Tibial nerve (tissue), 3 donors: Measurements from ENCODE around the gene TUBGCP6.

Experiments used
- POLR2A ChIP-seq, 2 donors: fragments of 450-650 bp; IDR thresholded peaks; one replicate each; pipeline ENCODE4 v1.6.1; 2017; ENCODE audit warnings: antibody characterized with exemption in 2 of 2, mild to moderate bottlenecking in 2 of 2, moderate library complexity in 2 of 2
- TF ChIP-seq, protein P1 (sequence below), 5 experiments: fragments of 200-600 bp in 3 of 5; fragments of 450-650 bp in 2 of 5; sonication (generic) in 3 of 5; IDR thresholded peaks; one replicate each; pipeline ENCODE4 v1.5.1; 2016 to 2019; ENCODE audit warnings: antibody characterized with exemption in 5 of 5, mild to moderate bottlenecking in 3 of 5, moderate library complexity in 2 of 5

DNA sequence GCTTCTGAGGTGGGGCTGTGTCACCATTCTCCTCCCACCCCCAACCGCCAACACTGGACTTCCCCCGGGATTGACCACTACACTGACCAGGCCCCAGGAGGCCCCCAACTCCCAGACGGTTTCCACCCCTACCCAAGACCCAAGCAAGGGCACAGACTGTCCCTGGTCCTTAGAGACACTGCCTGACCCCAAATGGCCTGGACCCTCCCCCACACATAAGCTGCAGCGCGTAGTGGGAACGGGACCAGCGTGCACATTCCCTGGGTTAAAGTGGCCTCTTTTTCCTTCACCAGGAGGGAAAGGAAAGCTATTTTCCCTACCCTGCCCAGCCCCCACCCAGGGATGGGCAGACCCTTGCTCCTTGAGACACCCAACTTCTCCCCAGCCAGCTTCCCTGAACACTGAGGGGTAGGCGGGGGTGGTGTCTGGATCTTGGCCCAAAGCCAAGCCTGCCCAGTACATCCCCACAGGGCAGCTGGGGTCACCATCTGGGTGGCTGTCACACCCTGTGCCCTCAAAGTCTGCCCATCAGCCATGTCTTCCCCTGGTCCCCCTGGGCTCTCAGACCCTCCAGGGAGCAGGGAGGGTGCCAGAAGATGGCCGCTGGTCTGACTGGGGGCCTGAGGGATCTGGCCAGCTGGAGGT lies 18.3 kb upstream of the TUBGCP6 start:
- TF ChIP-seq, protein P1, sequence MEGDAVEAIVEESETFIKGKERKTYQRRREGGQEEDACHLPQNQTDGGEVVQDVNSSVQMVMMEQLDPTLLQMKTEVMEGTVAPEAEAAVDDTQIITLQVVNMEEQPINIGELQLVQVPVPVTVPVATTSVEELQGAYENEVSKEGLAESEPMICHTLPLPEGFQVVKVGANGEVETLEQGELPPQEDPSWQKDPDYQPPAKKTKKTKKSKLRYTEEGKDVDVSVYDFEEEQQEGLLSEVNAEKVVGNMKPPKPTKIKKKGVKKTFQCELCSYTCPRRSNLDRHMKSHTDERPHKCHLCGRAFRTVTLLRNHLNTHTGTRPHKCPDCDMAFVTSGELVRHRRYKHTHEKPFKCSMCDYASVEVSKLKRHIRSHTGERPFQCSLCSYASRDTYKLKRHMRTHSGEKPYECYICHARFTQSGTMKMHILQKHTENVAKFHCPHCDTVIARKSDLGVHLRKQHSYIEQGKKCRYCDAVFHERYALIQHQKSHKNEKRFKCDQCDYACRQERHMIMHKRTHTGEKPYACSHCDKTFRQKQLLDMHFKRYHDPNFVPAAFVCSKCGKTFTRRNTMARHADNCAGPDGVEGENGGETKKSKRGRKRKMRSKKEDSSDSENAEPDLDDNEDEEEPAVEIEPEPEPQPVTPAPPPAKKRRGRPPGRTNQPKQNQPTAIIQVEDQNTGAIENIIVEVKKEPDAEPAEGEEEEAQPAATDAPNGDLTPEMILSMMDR (IDR thresholded peaks at IDR 0.05), result no peak
- no peak for TF ChIP-seq POLR2A (IDR thresholded peaks at IDR 0.05)
